ENCODE measurements around the gene HACL1. TPM values are rescaled to one million over a fixed set of nuclear protein-coding genes. Genes with fewer than 3 reads are reported as not detected.
A peak's percentile ranks its signal among the peaks of the same experiment; 100 is the strongest.

HACL1 gene
- total RNA-seq, 1 donor: 32.4 TPM

GRCh38 chr3:15595955-15596354 is 5.4 kb downstream of the HACL1 start:
- TF ChIP-seq, protein P1, sequence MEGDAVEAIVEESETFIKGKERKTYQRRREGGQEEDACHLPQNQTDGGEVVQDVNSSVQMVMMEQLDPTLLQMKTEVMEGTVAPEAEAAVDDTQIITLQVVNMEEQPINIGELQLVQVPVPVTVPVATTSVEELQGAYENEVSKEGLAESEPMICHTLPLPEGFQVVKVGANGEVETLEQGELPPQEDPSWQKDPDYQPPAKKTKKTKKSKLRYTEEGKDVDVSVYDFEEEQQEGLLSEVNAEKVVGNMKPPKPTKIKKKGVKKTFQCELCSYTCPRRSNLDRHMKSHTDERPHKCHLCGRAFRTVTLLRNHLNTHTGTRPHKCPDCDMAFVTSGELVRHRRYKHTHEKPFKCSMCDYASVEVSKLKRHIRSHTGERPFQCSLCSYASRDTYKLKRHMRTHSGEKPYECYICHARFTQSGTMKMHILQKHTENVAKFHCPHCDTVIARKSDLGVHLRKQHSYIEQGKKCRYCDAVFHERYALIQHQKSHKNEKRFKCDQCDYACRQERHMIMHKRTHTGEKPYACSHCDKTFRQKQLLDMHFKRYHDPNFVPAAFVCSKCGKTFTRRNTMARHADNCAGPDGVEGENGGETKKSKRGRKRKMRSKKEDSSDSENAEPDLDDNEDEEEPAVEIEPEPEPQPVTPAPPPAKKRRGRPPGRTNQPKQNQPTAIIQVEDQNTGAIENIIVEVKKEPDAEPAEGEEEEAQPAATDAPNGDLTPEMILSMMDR (IDR thresholded peaks at IDR 0.05; ENCODE audit: insufficient read depth, low read length): no peak
- DNase-seq (ENCODE audit: low read depth): no peak
- no peak overlapping the region for H3K4me3 ChIP-seq (ENCODE audit: low read depth, low read length)

DNA sequence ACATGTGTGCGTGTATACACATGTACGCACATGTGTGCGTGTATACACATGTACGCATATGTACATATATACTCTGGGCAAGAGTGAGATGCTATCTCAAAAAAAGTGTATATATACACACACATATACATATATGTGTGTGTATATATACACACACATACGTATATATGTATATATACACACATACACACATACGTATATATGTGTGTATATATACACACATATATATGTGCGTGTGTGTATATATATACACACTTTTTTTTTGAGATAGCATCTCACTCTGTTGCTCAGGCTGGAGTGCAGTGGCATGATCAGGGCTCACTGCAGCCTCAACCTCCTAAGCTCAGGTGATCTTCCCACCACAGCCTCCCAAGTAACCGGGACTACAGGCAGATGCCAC is 8.4 kb downstream of the HACL1 start:
- no peak for DNase-seq (ENCODE audit: low read depth)
- TF ChIP-seq, protein P1 (IDR thresholded peaks at IDR 0.05; ENCODE audit: insufficient read depth, low read length): no peak
- H3K4me3 ChIP-seq (ENCODE audit: low read depth, low read length): no peak overlapping the region

DNA sequence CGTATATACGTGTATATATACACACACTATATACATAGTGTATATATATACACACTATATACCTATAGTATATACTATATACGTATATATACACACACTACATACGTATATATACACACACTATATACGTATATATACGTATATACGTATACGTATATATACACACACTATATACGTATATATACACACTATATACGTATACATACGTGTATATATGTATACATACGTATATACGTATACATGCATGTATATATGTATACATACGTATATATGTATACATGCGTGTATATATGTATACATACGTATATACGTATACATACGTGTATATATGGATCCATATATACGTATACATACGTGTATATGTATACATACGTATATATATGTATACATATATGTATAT is 9.4 kb downstream of the HACL1 start:
- DNase-seq (ENCODE audit: low read depth): no peak
- no peak overlapping the region for H3K4me3 ChIP-seq (ENCODE audit: low read depth, low read length)
- TF ChIP-seq, protein P1 (IDR thresholded peaks at IDR 0.05; ENCODE audit: insufficient read depth, low read length): no peak

GRCh38 chr3:15591242-15591641 is 10.1 kb downstream of the HACL1 start:
- H3K4me3 ChIP-seq (ENCODE audit: low read depth, low read length): no peak overlapping the region
- no peak for DNase-seq (ENCODE audit: low read depth)
- TF ChIP-seq, protein P1 (IDR thresholded peaks at IDR 0.05; ENCODE audit: insufficient read depth, low read length): no peak

- TF ChIP-seq, protein P1 (IDR thresholded peaks at IDR 0.05; ENCODE audit: insufficient read depth, low read length): no peak
- peak; percentile 90 for DNase-seq (ENCODE audit: low read depth)
- H3K4me3 ChIP-seq (ENCODE audit: low read depth, low read length): no peak overlapping the region
These were observed 16.1 kb downstream of the HACL1 start for GRCh38 chr3:15585111-15585845.

- no peak for DNase-seq (ENCODE audit: low read depth)
- TF ChIP-seq, protein P1 (IDR thresholded peaks at IDR 0.05; ENCODE audit: insufficient read depth, low read length): no peak
These were observed 19.6 kb downstream of the HACL1 start for GRCh38 chr3:15581471-15582394.

More at GRCh38 chr3:15581471-15582394, 19.6 kb downstream of the HACL1 start:
- no peak overlapping the region for H3K4me3 ChIP-seq (ENCODE audit: low read depth, low read length)
